B cell (primary cell): Measurements from ENCODE around the gene DLX2. TPM values are rescaled to one million over a fixed set of nuclear protein-coding genes. Genes with fewer than 3 reads are reported as not detected.

ENCODE experiments used
- ATAC-seq: fragments of 200-7000 bp; cut with Tn5 transposase; one replicate; pipeline ENCODE4 v1.10.0; 2021; ENCODE audit warnings: low read depth, mild to moderate bottlenecking, moderate number of reproducible peaks, moderate library complexity
- CTCF ChIA-PET: fragments of 350-600 bp; sonication (Branson Sonifier 250); formaldehyde crosslinking; loops from one replicate; lab custom pipeline; 2021; ENCODE audit warnings: antibody characterized with exemption, inconsistent platforms; lab: Charles Lee
- POLR2A ChIA-PET: fragments of 350-600 bp; sonication (Branson Sonifier 250); formaldehyde crosslinking; loops from one replicate; lab custom pipeline; 2021; ENCODE audit warnings: antibody characterized with exemption; lab: Charles Lee
- DNase-seq: peaks from one replicate; pipeline ENCODE4 v3.0.0; 2013
- H2AFZ ChIP-seq: 2 replicates; pipeline ENCODE4 v1.6.1; 2012; ENCODE audit warnings: mild to moderate bottlenecking, low read depth, low read length; ENCODE audit not compliant: insufficient read depth, poor library complexity, severe bottlenecking
- H3K27ac ChIP-seq, 2 donors: 1 replicate in 1 of 2; 2 replicates in 1 of 2; pipeline ENCODE4 v1.5.1; 2012 to 2013; ENCODE audit warnings: low read length in 2 of 2, mild to moderate bottlenecking in 2 of 2, moderate library complexity in 1 of 2
- H3K27me3 ChIP-seq, 4 experiments: fragments of 200-600 bp in 1 of 4; sonication (generic) in 1 of 4; replicated peaks in 1 of 4; 1 replicate in 2 of 4; 2 replicates in 2 of 4; pipeline versions ENCODE4 v1.6.1 to v1.7.0; 2013 to 2016; ENCODE audit warnings: low read length in 3 of 4, mild to moderate bottlenecking in 2 of 4, mixed read lengths in 1 of 4, moderate library complexity in 1 of 4; ENCODE audit not compliant: insufficient read depth in 4 of 4, control insufficient read depth in 3 of 4; ENCODE audit errors: control extremely low read depth in 1 of 4
- H3K36me3 ChIP-seq, 2 experiments: replicated peaks in 1 of 2; 1 replicate in 1 of 2; 2 replicates in 1 of 2; pipeline versions ENCODE4 v1.6.1 to v1.7.1; 2013; ENCODE audit warnings: low read length in 1 of 2; ENCODE audit not compliant: insufficient read depth in 2 of 2, control insufficient read depth in 1 of 2; ENCODE audit errors: control extremely low read depth in 1 of 2, extremely low read depth in 1 of 2
- H3K4me1 ChIP-seq, 2 donors: fragments of 200-600 bp in 1 of 2; sonication (generic) in 1 of 2; 1 replicate in 1 of 2; 2 replicates in 1 of 2; pipeline versions ENCODE4 v1.5.1 to v1.6.1; 2013 to 2017; ENCODE audit warnings: low read length in 2 of 2; ENCODE audit not compliant: control insufficient read depth in 2 of 2, insufficient read depth in 2 of 2
- H3K4me2 ChIP-seq: replicated peaks from 2 replicates; pipeline ENCODE3; 2012; ENCODE audit warnings: mild to moderate bottlenecking, low read depth, low read length; ENCODE audit not compliant: poor library complexity, severe bottlenecking
- H3K4me3 ChIP-seq, 5 experiments: fragments of 200-600 bp in 1 of 5; sonication (generic) in 1 of 5; 1 replicate in 3 of 5; 2 replicates in 2 of 5; pipeline versions ENCODE4 v1.5.1 to v1.7.0; 2011 to 2016; ENCODE audit warnings: low read length in 4 of 5, mild to moderate bottlenecking in 4 of 5, low read depth in 2 of 5, control low read depth in 1 of 5, moderate library complexity in 1 of 5; ENCODE audit not compliant: insufficient read depth in 1 of 5; ENCODE audit errors: control extremely low read depth in 1 of 5, extremely low read depth in 1 of 5
- H3K79me2 ChIP-seq: fragments of 200-600 bp; sonication (generic); one replicate; pipeline ENCODE4 v1.6.0; 2016; ENCODE audit warnings: low read length; ENCODE audit not compliant: control insufficient read depth, insufficient read depth
- H3K9ac ChIP-seq: fragments of 200-600 bp; sonication (generic); 2 replicates; pipeline ENCODE4 v1.6.1; 2017; ENCODE audit warnings: mild to moderate bottlenecking, low read length, moderate library complexity
- H3K9me3 ChIP-seq, 3 donors: one replicate each; pipeline versions ENCODE4 v1.6.1 to v1.7.1; 2013; ENCODE audit warnings: low read length in 2 of 3; ENCODE audit not compliant: control insufficient read depth in 2 of 3, insufficient read depth in 1 of 3; ENCODE audit errors: control extremely low read depth in 1 of 3
- H4K20me1 ChIP-seq: 2 replicates; pipeline ENCODE4 v1.6.0; 2012; ENCODE audit warnings: mild to moderate bottlenecking, low read length; ENCODE audit not compliant: insufficient read depth, control insufficient read depth, poor library complexity, severe bottlenecking
- H3K27ac Mint-ChIP-seq: one replicate; pipeline ENCODE4 v1.8.0; 2021; ENCODE audit warnings: mixed read lengths
- H3K27me3 Mint-ChIP-seq: one replicate; pipeline ENCODE4 v1.8.0; 2021; ENCODE audit warnings: mixed read lengths
- H3K4me1 Mint-ChIP-seq: one replicate; pipeline ENCODE4 v1.8.0; 2021; ENCODE audit warnings: mixed read lengths
- H3K4me3 Mint-ChIP-seq: one replicate; pipeline ENCODE4 v1.8.0; 2021; ENCODE audit warnings: mixed read lengths
- H3K9me3 Mint-ChIP-seq: one replicate; pipeline ENCODE4 v1.8.0; 2022; ENCODE audit warnings: mixed read lengths; ENCODE audit not compliant: insufficient read depth
- CTCF ChIP-seq: fragments of 200-600 bp; IDR thresholded peaks from one replicate; pipeline ENCODE4 v1.8.0; 2022; ENCODE audit warnings: antibody characterized with exemption, mild to moderate bottlenecking
- EZH2 ChIP-seq: IDR thresholded peaks from 2 replicates; pipeline ENCODE4 v1.6.1; 2012; ENCODE audit warnings: borderline replicate concordance, low read depth, mild to moderate bottlenecking, moderate library complexity, low read length; ENCODE audit not compliant: insufficient read depth, poor library complexity, severe bottlenecking
- WGBS: methylation state at CpG from one replicate; pipeline ENCODE4 v1.1.5; 2013; ENCODE audit warnings: missing lambda C conversion rate; ENCODE audit not compliant: insufficient coverage; 5-methylcytosine and 5-hydroxymethylcytosine counted together
- intact Hi-C: fragments of 100-400 bp; cut with micrococcal nuclease; formaldehyde crosslinking; loops from one replicate; pipeline ENCODE4 v1.10.0; 2022
- polyA plus RNA-seq: library from polyadenylated mRNA; depleted of rRNA; stranded (reverse); fragments of >200 nt; gene quantifications from 2 replicates; pipeline ENCODE4 v1.2.3, GENCODE V29; 2012
- total RNA-seq, 2 donors: library from RNA; stranded (reverse); fragments of 120-200 nt in 1 of 2; gene quantifications; 1 replicate in 1 of 2; 2 replicates in 1 of 2; pipeline versions ENCODE4 v1.2.3 to v1.2.4, GENCODE V29; 2013 to 2022

The DLX2 gene
- total and polyA plus RNA-seq, 2 donors (not counting 1 experiment from before 2014, with no cell fraction given): 0.13 to 0.52 TPM

- no peak overlapping the region for H3K27ac Mint-ChIP-seq
- POLR2A ChIA-PET: interaction anchor here (0.6 to 2.2 kb wide), 3 partner anchors 14 to 237 kb away, joined by 3 to 8 read pairs (median 6); no protein-coding TSS in a partner anchor
- no peak for TF ChIP-seq CTCF
- TF ChIP-seq EZH2: peak; percentile 44
Measured at GRCh38 chr2:172081221-172082022, 21.3 kb downstream of the DLX2 start.

More at GRCh38 chr2:172081221-172082022, 21.3 kb downstream of the DLX2 start:
- no peak overlapping the region for H3K4me3 Mint-ChIP-seq
- no peak overlapping the region for H3K27ac ChIP-seq
- no peaks in the 10 kb centered on the region for H3K36me3 ChIP-seq
- no peak overlapping the region for H2AFZ ChIP-seq
- peaks cover 32% of the 10 kb centered on the region for H3K4me1 Mint-ChIP-seq
- no peak overlapping the region for H3K9ac ChIP-seq
- CTCF ChIA-PET: interaction anchor here (0.7 to 1.3 kb wide), 2 partner anchors 8 to 10 kb away, joined by 3 read pairs; no protein-coding TSS in a partner anchor
- no peak overlapping the region for H3K4me2 ChIP-seq
- no peaks in the 10 kb centered on the region for H3K79me2 ChIP-seq
- ATAC-seq (no peak), DNase-seq (peak; percentile 41)
- WGBS: 14% methylated on average over 28 of the region's 36 CpGs
- no peaks in the 10 kb centered on the region for H3K9me3 Mint-ChIP-seq
- peaks cover 0 to 75% (median 73%) of the 10 kb centered on the region in 4 experiments for H3K27me3 ChIP-seq
- peaks cover 49 to 63% of the 10 kb centered on the region in 2 donors for H3K4me1 ChIP-seq
- no peak overlapping the region for H3K4me3 ChIP-seq
- peaks cover 0 to 73% (median 36%) of the 10 kb centered on the region in 3 donors for H3K9me3 ChIP-seq
- H3K27me3 Mint-ChIP-seq: peaks cover 61% of the 10 kb centered on the region
- intact Hi-C loops: no loop called here
- H4K20me1 ChIP-seq: peaks cover 6% of the 10 kb centered on the region
